Measurements from ENCODE around the gene RAB39B. TPM values are rescaled to one million over a fixed set of nuclear protein-coding genes. Genes with fewer than 3 reads are reported as not detected.
A peak's percentile ranks its signal among the peaks of the same experiment; 100 is the strongest.

RAB39B gene
- total RNA-seq, 2 experiments from 2014 or later, result 7.2 to 14.3 TPM

- BruUV-seq (replicated peaks), result no TSS peak
Measured at GRCh38 chrX:155266439-155266838, 2.1 kb upstream of the RAB39B start.

GRCh38 chrX:155262970-155263754, 1.1 kb downstream of the RAB39B start:
- BruUV-seq (replicated peaks), result TSS peak; percentile 62
- Histone ChIP-seq H3K4me2 (ENCODE audit: low read length) (peak overlapping the region; percentile 78), H3K4me3 (ENCODE audit: low read depth, low read length, poor library complexity, severe bottlenecking) (peak overlapping the region; percentile 80), H3K9me3 (ENCODE audit: low read length) (no peaks in the 10 kb centered on the region), H3K27ac (ENCODE audit: low read depth, low read length, poor library complexity, severe bottlenecking) (peak overlapping the region; percentile 70), H3K4me1 (ENCODE audit: insufficient read depth, low read length, poor library complexity, severe bottlenecking) (peaks cover 12% of the 10 kb centered on the region), H3K79me2 (ENCODE audit: insufficient read depth, low read depth, low read length) (peaks cover 30% of the 10 kb centered on the region; the same call in 1 of the 2 replicates), H2AFZ (ENCODE audit: low read length) (peak overlapping the region; percentile 72; the same call in 1 of the 2 replicates), H3K9me2 (ENCODE audit: insufficient read depth, low read length) (no peaks in the 10 kb centered on the region), H4K20me1 (ENCODE audit: insufficient read depth, low read length) (no peaks in the 10 kb centered on the region), H3K36me3 (ENCODE audit: insufficient read depth, low read length) (peaks cover 8% of the 10 kb centered on the region)
- POLR2A ChIA-PET, result interaction anchor here (1.0 kb wide), 1 partner anchor 48 kb away, joined by 3 read pairs; no protein-coding TSS in a partner anchor
- CTCF ChIA-PET (ENCODE audit: unreplicated experiment), result no interaction called here
- TF ChIP-seq EZH2phosphoT487 (IDR thresholded peaks at IDR 0.05; ENCODE audit: borderline replicate concordance, low read depth, low read length) (no peak), CTCF (conservative IDR thresholded peaks at IDR 0.05; ENCODE audit: low read length) (no peak)
- intact Hi-C loops (cut with micrococcal nuclease; ENCODE audit: unreplicated experiment), result no loop called here
- peak; percentile 35 for DNase-seq (ENCODE audit: low spot score)

More at GRCh38 chrX:155266439-155266838, 2.1 kb upstream of the RAB39B start:
- TF ChIP-seq CTCF (conservative IDR thresholded peaks at IDR 0.05; ENCODE audit: low read length) (no peak), EZH2phosphoT487 (IDR thresholded peaks at IDR 0.05; ENCODE audit: borderline replicate concordance, low read depth, low read length) (no peak)
- no peak overlapping the region for H3K4me2 ChIP-seq (ENCODE audit: low read length)
- ChIA-PET CTCF (ENCODE audit: unreplicated experiment) (no interaction called here), POLR2A (no interaction called here)
- DNase-seq (ENCODE audit: low spot score), result no peak
- H3K4me3 ChIP-seq (ENCODE audit: low read depth, low read length, poor library complexity, severe bottlenecking), result no peak overlapping the region
- peaks cover under 1% of the 10 kb centered on the region; the same call in 1 of the 2 replicates for H3K36me3 ChIP-seq (ENCODE audit: insufficient read depth, low read length)
- no peak overlapping the region for H2AFZ ChIP-seq (ENCODE audit: low read length)
- H3K9me3 ChIP-seq (ENCODE audit: low read length), result no peaks in the 10 kb centered on the region
- H3K4me1 ChIP-seq (ENCODE audit: insufficient read depth, low read length, poor library complexity, severe bottlenecking), result peaks cover 12% of the 10 kb centered on the region
- H3K9me2 ChIP-seq (ENCODE audit: insufficient read depth, low read length), result no peaks in the 10 kb centered on the region
- intact Hi-C loops (cut with micrococcal nuclease; ENCODE audit: unreplicated experiment), result no loop called here
- H3K27ac ChIP-seq (ENCODE audit: low read depth, low read length, poor library complexity, severe bottlenecking), result no peak overlapping the region
- H4K20me1 ChIP-seq (ENCODE audit: insufficient read depth, low read length), result no peaks in the 10 kb centered on the region
- H3K79me2 ChIP-seq (ENCODE audit: insufficient read depth, low read depth, low read length), result peaks cover 25% of the 10 kb centered on the region; the same call in 1 of the 2 replicates

- no peak for DNase-seq (ENCODE audit: low spot score)
- Histone ChIP-seq H3K79me2 (ENCODE audit: insufficient read depth, low read depth, low read length) (peaks cover 30% of the 10 kb centered on the region; the same call in 1 of the 2 replicates), H3K9me2 (ENCODE audit: insufficient read depth, low read length) (no peaks in the 10 kb centered on the region), H3K4me3 (ENCODE audit: low read depth, low read length, poor library complexity, severe bottlenecking) (no peak overlapping the region), H3K4me1 (ENCODE audit: insufficient read depth, low read length, poor library complexity, severe bottlenecking) (peaks cover 12% of the 10 kb centered on the region), H4K20me1 (ENCODE audit: insufficient read depth, low read length) (no peaks in the 10 kb centered on the region), H3K27ac (ENCODE audit: low read depth, low read length, poor library complexity, severe bottlenecking) (no peak overlapping the region), H3K9me3 (ENCODE audit: low read length) (no peaks in the 10 kb centered on the region), H2AFZ (ENCODE audit: low read length) (no peak overlapping the region), H3K4me2 (ENCODE audit: low read length) (no peak overlapping the region), H3K36me3 (ENCODE audit: insufficient read depth, low read length) (peaks cover 8% of the 10 kb centered on the region)
- TF ChIP-seq EZH2phosphoT487 (IDR thresholded peaks at IDR 0.05; ENCODE audit: borderline replicate concordance, low read depth, low read length), result no peak
- TF ChIP-seq CTCF (conservative IDR thresholded peaks at IDR 0.05; ENCODE audit: low read length), result no peak
- CTCF ChIA-PET (ENCODE audit: unreplicated experiment), result no interaction called here
- no TSS peak for BruUV-seq (replicated peaks)
- intact Hi-C loops (cut with micrococcal nuclease; ENCODE audit: unreplicated experiment), result no loop called here
- POLR2A ChIA-PET, result interaction anchor here (1.2 kb wide), 1 partner anchor 40 kb away, joined by 4 read pairs; no protein-coding TSS in a partner anchor
Measured at GRCh38 chrX:155259752-155260151, 4.5 kb downstream of the RAB39B start.

Measured in OCI-LY7 (cell line).